ENCODE measurements around the gene B3GNT5.

- TF ChIP-seq CTCF (conservative IDR thresholded peaks at IDR 0.05 in 1 of 2, IDR thresholded peaks at IDR 0.05 in 1 of 2; ENCODE audit: low read depth in 1 of 2, low read length in 2 of 2) = no peak
- TF ChIP-seq EZH2 (IDR thresholded peaks at IDR 0.05; ENCODE audit: low read length, missing control alignments) = no peak
Measured at GRCh38 chr3:183244981-183245476, 8.0 kb upstream of the B3GNT5 start.

All from fibroblast of lung (primary cell).